ENCODE results near the gene TBC1D17. TPM values are rescaled to one million over a fixed set of nuclear protein-coding genes. Genes with fewer than 3 reads are reported as not detected.

Gene TBC1D17
- polyA plus RNA-seq, 1 donor from 2014 or later = 13.1 TPM

GRCh38 chr19:49920624-49921363 is 43.3 kb downstream of the TBC1D17 start:
- H3K27ac ChIP-seq (ENCODE audit: low read length) = no peak overlapping the region
- H3K9me3 ChIP-seq (ENCODE audit: low read length) = no peaks in the 10 kb centered on the region
- no peak overlapping the region for H3K4me2 ChIP-seq (ENCODE audit: low read length)
- H3K9me2 ChIP-seq (ENCODE audit: insufficient read depth, low read length) = no peaks in the 10 kb centered on the region
- no peak overlapping the region for H2AFZ ChIP-seq (ENCODE audit: low read depth, low read length)
- no peak overlapping the region for H3K9ac ChIP-seq (ENCODE audit: low read length)
- H3K79me2 ChIP-seq (replicated peaks; ENCODE audit: insufficient read depth, low read length) = peaks cover 53% of the 10 kb centered on the region
- no peaks in the 10 kb centered on the region for H3K36me3 ChIP-seq (ENCODE audit: insufficient read depth, low read length)
- no peak overlapping the region for H3K4me3 ChIP-seq (ENCODE audit: low read length)
- TF ChIP-seq RAD21 (conservative IDR thresholded peaks at IDR 0.05) (no peak), EZH2 (IDR thresholded peaks at IDR 0.05; ENCODE audit: borderline replicate concordance, insufficient read depth, low read length, poor library complexity, severe bottlenecking) (no peak), TAF1 (IDR thresholded peaks at IDR 0.05; ENCODE audit: low read depth) (no peak), REST (IDR thresholded peaks at IDR 0.05; ENCODE audit: borderline replicate concordance) (no peak), CTCF (IDR thresholded peaks at IDR 0.05; ENCODE audit: poor library complexity, severe bottlenecking) (no peak), SMC3 (conservative IDR thresholded peaks at IDR 0.05; ENCODE audit: poor library complexity) (no peak), MXI1 (conservative IDR thresholded peaks at IDR 0.05; ENCODE audit: poor library complexity, severe bottlenecking) (no peak), POLR2AphosphoS5 (IDR thresholded peaks at IDR 0.05) (no peak), EP300 (conservative IDR thresholded peaks at IDR 0.05; ENCODE audit: poor library complexity, severe bottlenecking) (no peak)
- H3K27me3 ChIP-seq (ENCODE audit: insufficient read depth, low read depth, low read length) = no peaks in the 10 kb centered on the region
- no peaks in the 10 kb centered on the region for H3F3A ChIP-seq (ENCODE audit: insufficient read depth, low read length, poor library complexity, severe bottlenecking)
- no peaks in the 10 kb centered on the region for H4K20me1 ChIP-seq (ENCODE audit: insufficient read depth)

- TF ChIP-seq RAD21 (conservative IDR thresholded peaks at IDR 0.05) = no peak
- TF ChIP-seq EZH2 (IDR thresholded peaks at IDR 0.05; ENCODE audit: borderline replicate concordance, insufficient read depth, low read length, poor library complexity, severe bottlenecking) = no peak
- no peak for TF ChIP-seq REST (IDR thresholded peaks at IDR 0.05; ENCODE audit: borderline replicate concordance)
- no peak for TF ChIP-seq SMC3 (conservative IDR thresholded peaks at IDR 0.05; ENCODE audit: poor library complexity)
- no peak for TF ChIP-seq CTCF (IDR thresholded peaks at IDR 0.05; ENCODE audit: poor library complexity, severe bottlenecking)
- TF ChIP-seq TAF1 (IDR thresholded peaks at IDR 0.05; ENCODE audit: low read depth) = no peak
- no peak for TF ChIP-seq POLR2AphosphoS5 (IDR thresholded peaks at IDR 0.05)
- no peak for TF ChIP-seq MXI1 (conservative IDR thresholded peaks at IDR 0.05; ENCODE audit: poor library complexity, severe bottlenecking)
- no peak for TF ChIP-seq EP300 (conservative IDR thresholded peaks at IDR 0.05; ENCODE audit: poor library complexity, severe bottlenecking)
- Histone ChIP-seq H3K9me2 (ENCODE audit: insufficient read depth, low read length) (no peaks in the 10 kb centered on the region), H3K27ac (ENCODE audit: low read length) (no peak overlapping the region), H3K27me3 (ENCODE audit: insufficient read depth, low read depth, low read length) (no peaks in the 10 kb centered on the region), H3K79me2 (replicated peaks; ENCODE audit: insufficient read depth, low read length) (peaks cover 63% of the 10 kb centered on the region), H2AFZ (ENCODE audit: low read depth, low read length) (no peak overlapping the region), H3K9me3 (ENCODE audit: low read length) (no peaks in the 10 kb centered on the region), H3K4me3 (ENCODE audit: low read length) (no peak overlapping the region), H3K36me3 (ENCODE audit: insufficient read depth, low read length) (no peaks in the 10 kb centered on the region), H3K4me2 (ENCODE audit: low read length) (no peak overlapping the region), H4K20me1 (ENCODE audit: insufficient read depth) (no peaks in the 10 kb centered on the region), H3K9ac (ENCODE audit: low read length) (no peak overlapping the region), H3F3A (ENCODE audit: insufficient read depth, low read length, poor library complexity, severe bottlenecking) (no peaks in the 10 kb centered on the region)
These were observed 44.6 kb downstream of the TBC1D17 start for GRCh38 chr19:49921871-49922795.

Measured in neural cell (in vitro differentiated cells).